A673 (cell line): ENCODE results near the gene SULT2B1.
A peak's percentile ranks its signal among the peaks of the same experiment; 100 is the strongest.

Experiments
- EZH2 ChIP-seq: fragments of 200-600 bp; sonication (generic); IDR thresholded peaks from 2 replicates; pipeline ENCODE4 v1.6.1; 2017; ENCODE audit warnings: borderline replicate concordance, low read depth, mild to moderate bottlenecking, mixed read lengths, antibody characterized with exemption, low read length; ENCODE audit not compliant: poor library complexity, severe bottlenecking
- TF ChIP-seq, protein P1 (sequence below): fragments of 300-800, 200-600 bp; sonication (generic); conservative IDR thresholded peaks from 2 replicates; pipeline ENCODE4 v1.5.1; 2017; ENCODE audit warnings: low read depth, mild to moderate bottlenecking, antibody characterized with exemption, low read length, moderate library complexity, mixed read lengths

GRCh38 chr19:48608798-48609263 lies 56.9 kb downstream of the SULT2B1 start:
- TF ChIP-seq, protein P1, sequence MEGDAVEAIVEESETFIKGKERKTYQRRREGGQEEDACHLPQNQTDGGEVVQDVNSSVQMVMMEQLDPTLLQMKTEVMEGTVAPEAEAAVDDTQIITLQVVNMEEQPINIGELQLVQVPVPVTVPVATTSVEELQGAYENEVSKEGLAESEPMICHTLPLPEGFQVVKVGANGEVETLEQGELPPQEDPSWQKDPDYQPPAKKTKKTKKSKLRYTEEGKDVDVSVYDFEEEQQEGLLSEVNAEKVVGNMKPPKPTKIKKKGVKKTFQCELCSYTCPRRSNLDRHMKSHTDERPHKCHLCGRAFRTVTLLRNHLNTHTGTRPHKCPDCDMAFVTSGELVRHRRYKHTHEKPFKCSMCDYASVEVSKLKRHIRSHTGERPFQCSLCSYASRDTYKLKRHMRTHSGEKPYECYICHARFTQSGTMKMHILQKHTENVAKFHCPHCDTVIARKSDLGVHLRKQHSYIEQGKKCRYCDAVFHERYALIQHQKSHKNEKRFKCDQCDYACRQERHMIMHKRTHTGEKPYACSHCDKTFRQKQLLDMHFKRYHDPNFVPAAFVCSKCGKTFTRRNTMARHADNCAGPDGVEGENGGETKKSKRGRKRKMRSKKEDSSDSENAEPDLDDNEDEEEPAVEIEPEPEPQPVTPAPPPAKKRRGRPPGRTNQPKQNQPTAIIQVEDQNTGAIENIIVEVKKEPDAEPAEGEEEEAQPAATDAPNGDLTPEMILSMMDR: peak; percentile 68
- TF ChIP-seq EZH2: no peak
